GM12878 (cell line): ENCODE data around the gene APOBEC3H. TPM values are rescaled to one million over a fixed set of nuclear protein-coding genes. Genes with fewer than 3 reads are reported as not detected.
A peak's percentile ranks its signal among the peaks of the same experiment; 100 is the strongest.

ENCODE experiments used
- BCL11A ChIP-seq: IDR thresholded peaks from 2 replicates; pipeline ENCODE4 v1.6.1; 2011; ENCODE audit warnings: low read depth, low read length
- CBX3 ChIP-seq: fragments of 200-600 bp; sonication (generic); IDR thresholded peaks from 2 replicates; pipeline ENCODE4 v1.6.1; 2016; ENCODE audit warnings: low read depth, borderline replicate concordance
- CBX5 ChIP-seq: sonication (generic); IDR thresholded peaks from 2 replicates; pipeline ENCODE4 v1.6.1; 2016; ENCODE audit warnings: low read depth, moderate library complexity, mild to moderate bottlenecking, inconsistent platforms
- CHD1 ChIP-seq: IDR thresholded peaks from 2 replicates; pipeline ENCODE4 v1.6.1; 2012; ENCODE audit warnings: low read depth, low read length, improper control_type of control experiment
- EP300 ChIP-seq, 2 experiments: fragments of 150-350 bp in 1 of 2; IDR thresholded peaks; 2 replicates each; pipeline ENCODE4 v1.6.1; 2011 to 2012; ENCODE audit warnings: low read depth in 2 of 2, low read length in 2 of 2, borderline replicate concordance in 1 of 2, improper control_type of control experiment in 1 of 2, inconsistent platforms in 1 of 2; ENCODE audit not compliant: control insufficient read depth in 1 of 2
- FOXM1 ChIP-seq: IDR thresholded peaks from 2 replicates; pipeline ENCODE4 v1.6.1; 2012; ENCODE audit warnings: low read depth, mild to moderate bottlenecking, inconsistent platforms, low read length, moderate library complexity
- GATAD2B ChIP-seq: fragments of 450-650 bp; conservative IDR thresholded peaks from 2 replicates; pipeline ENCODE4 v1.6.1; 2017; ENCODE audit warnings: low read depth, mild to moderate bottlenecking, moderate library complexity
- HDAC6 ChIP-seq: fragments of 200-600 bp; sonication (generic); IDR thresholded peaks from one replicate; pipeline ENCODE4 v1.8.0; 2017; ENCODE audit warnings: antibody characterized with exemption; ENCODE audit not compliant: unreplicated experiment
- IKZF1 ChIP-seq: fragments of 450-650 bp; conservative IDR thresholded peaks from 2 replicates; pipeline ENCODE4 v1.6.1; 2017; ENCODE audit warnings: antibody characterized with exemption, mild to moderate bottlenecking
- KAT2A ChIP-seq: conservative IDR thresholded peaks from 2 replicates; pipeline ENCODE4 v1.6.1; 2011; ENCODE audit warnings: low read depth, low read length; ENCODE audit not compliant: control insufficient read depth
- MYB ChIP-seq: fragments of 150-350 bp; IDR thresholded peaks from 2 replicates; pipeline ENCODE4 v1.6.1; 2014; ENCODE audit warnings: mild to moderate bottlenecking, low read depth, low read length, borderline replicate concordance
- NFXL1 ChIP-seq: fragments of 450-650 bp; IDR thresholded peaks from 2 replicates; pipeline ENCODE4 v1.6.1; 2017; ENCODE audit warnings: antibody characterized with exemption, mild to moderate bottlenecking, borderline replicate concordance
- NRF1 ChIP-seq: conservative IDR thresholded peaks from 2 replicates; pipeline ENCODE4 v1.6.1; 2011; ENCODE audit warnings: mild to moderate bottlenecking, low read depth, low read length, improper control_type of control experiment
- PAX8 ChIP-seq: fragments of 450-650 bp; IDR thresholded peaks from 2 replicates; pipeline ENCODE4 v1.6.1; 2017; ENCODE audit warnings: mild to moderate bottlenecking, moderate library complexity
- RAD21 ChIP-seq: IDR thresholded peaks from 2 replicates; pipeline ENCODE4 v1.6.1; 2011; ENCODE audit warnings: mild to moderate bottlenecking, low read depth, low read length, moderate library complexity; ENCODE audit not compliant: insufficient read depth
- RCOR1 ChIP-seq: conservative IDR thresholded peaks from 2 replicates; pipeline ENCODE4 v1.6.1; 2012; ENCODE audit warnings: low read depth, low read length, improper control_type of control experiment
- ZNF217 ChIP-seq: fragments of 450-650 bp; IDR thresholded peaks from 2 replicates; pipeline ENCODE4 v1.6.1; 2017; ENCODE audit warnings: antibody characterized with exemption, mild to moderate bottlenecking
- ZNF384 ChIP-seq: IDR thresholded peaks from 2 replicates; pipeline ENCODE4 v1.6.1; 2012; ENCODE audit warnings: low read depth, mild to moderate bottlenecking, low read length, improper control_type of control experiment, borderline replicate concordance
- ZSCAN29 ChIP-seq: fragments of 450-650 bp; IDR thresholded peaks from 2 replicates; pipeline ENCODE4 v1.6.1; 2017; ENCODE audit warnings: mild to moderate bottlenecking, moderate library complexity
- polyA plus RNA-seq, 11 experiments: library from polyadenylated mRNA; depleted of rRNA in 4 of 11; unstranded in 6 of 11; stranded (reverse) in 5 of 11; fragments of >200 nt; fragmentation: Nextera tagmentation in 4 of 11; fragmentation: Illumina TruSeq in 1 of 11; extraction: Ambion mirVana in 4 of 11; extraction: Trizol in 1 of 11; gene quantifications; 1 replicate in 1 of 11; 2 replicates in 10 of 11; pipeline versions ENCODE4 v1.2.1 to v1.2.3, GENCODE V29; 2011 to 2016; ENCODE audit warnings: inconsistent platforms in 2 of 11, missing spikeins in 2 of 11, low read depth in 1 of 11
- total RNA-seq, 4 experiments: library from RNA; depleted of rRNA in 3 of 4; stranded (reverse); fragments of >200 nt in 3 of 4; fragmentation: Illumina TruSeq in 1 of 4; extraction: Trizol in 1 of 4; gene quantifications; 2 replicates each; pipeline versions ENCODE4 v1.2.1 to v1.2.3, GENCODE V29; 2013 to 2021
- TF ChIP-seq, protein P1 (sequence below): fragments of 450-650 bp; IDR thresholded peaks from 2 replicates; pipeline ENCODE4 v1.6.1; 2016; ENCODE audit warnings: mild to moderate bottlenecking
- TF ChIP-seq, protein P2 (sequence below): fragments of 450-650 bp; IDR thresholded peaks from 2 replicates; pipeline ENCODE4 v1.6.1; 2018; ENCODE audit warnings: borderline replicate concordance, mild to moderate bottlenecking; ENCODE audit not compliant: partially characterized antibody
- TF ChIP-seq, protein P3 (sequence below): IDR thresholded peaks from 2 replicates; pipeline ENCODE4 v1.6.1; 2012; ENCODE audit warnings: mild to moderate bottlenecking, low read depth, low read length
- TF ChIP-seq, protein P4 (sequence below): IDR thresholded peaks from 2 replicates; pipeline ENCODE4 v1.6.1; 2012; ENCODE audit warnings: low read depth, low read length, improper control_type of control experiment

The APOBEC3H gene
- total and polyA plus RNA-seq, 10 of the 15 experiments (the other 5 are each of a cell fraction or from before 2014, with no cell fraction given), result 7.5 to 23.0 (median 14.8) TPM

DNA sequence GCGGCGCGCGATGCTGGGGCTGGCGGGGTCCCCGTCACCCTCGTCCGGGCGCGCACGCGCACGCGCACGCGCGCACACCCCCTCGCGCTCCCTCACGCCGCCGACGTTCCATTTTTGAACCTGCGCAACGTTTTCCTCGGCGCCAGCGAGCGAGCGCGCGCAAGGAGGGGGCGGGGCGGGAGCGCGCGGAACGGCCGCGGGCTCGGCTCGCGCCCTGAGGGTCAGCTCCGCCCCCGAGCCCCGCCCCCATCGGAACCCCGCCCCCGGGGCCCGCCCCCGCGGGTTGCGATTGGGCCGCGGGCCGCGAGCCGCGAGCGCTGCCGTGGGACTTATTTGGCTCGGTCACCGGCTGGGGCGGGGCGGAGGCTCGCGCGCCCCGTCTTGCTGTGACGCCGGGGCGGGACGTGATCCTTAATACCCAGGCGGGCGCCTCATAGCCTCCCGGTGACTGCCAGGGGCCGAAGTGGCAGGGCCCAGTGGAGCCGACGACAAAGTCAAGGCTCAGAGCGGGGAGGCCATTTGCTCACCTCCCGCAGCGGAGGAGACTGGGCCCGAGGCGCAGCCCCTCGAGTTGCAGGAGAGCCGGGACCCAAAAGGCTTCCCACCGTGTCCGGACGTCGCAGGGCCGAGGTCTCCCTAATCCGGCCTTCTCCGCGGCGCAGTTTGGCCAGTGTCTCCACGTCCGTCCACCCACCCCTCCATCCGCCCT lies 55.6 kb downstream of the APOBEC3H start, which contains the start of gene CBX7 (continued):
- TF ChIP-seq, protein P1, sequence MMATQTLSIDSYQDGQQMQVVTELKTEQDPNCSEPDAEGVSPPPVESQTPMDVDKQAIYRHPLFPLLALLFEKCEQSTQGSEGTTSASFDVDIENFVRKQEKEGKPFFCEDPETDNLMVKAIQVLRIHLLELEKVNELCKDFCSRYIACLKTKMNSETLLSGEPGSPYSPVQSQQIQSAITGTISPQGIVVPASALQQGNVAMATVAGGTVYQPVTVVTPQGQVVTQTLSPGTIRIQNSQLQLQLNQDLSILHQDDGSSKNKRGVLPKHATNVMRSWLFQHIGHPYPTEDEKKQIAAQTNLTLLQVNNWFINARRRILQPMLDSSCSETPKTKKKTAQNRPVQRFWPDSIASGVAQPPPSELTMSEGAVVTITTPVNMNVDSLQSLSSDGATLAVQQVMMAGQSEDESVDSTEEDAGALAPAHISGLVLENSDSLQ, result no peak
- TF ChIP-seq RCOR1, result no peak
- TF ChIP-seq CBX5, result no peak
- 0 out of 2 replicates have a peak, but pooled peaks have one; percentile 37 for TF ChIP-seq GATAD2B
- TF ChIP-seq NRF1, result peak; percentile 73
- no peak for TF ChIP-seq CHD1
- TF ChIP-seq ZNF217, result no peak
- no peak for TF ChIP-seq RAD21
- TF ChIP-seq ZNF384, result no peak
- no peak for TF ChIP-seq EP300 (IDR thresholded peaks at IDR 0.05; ENCODE audit: borderline replicate concordance in 1 of 2, control insufficient read depth in 1 of 2, low read depth in 2 of 2, low read length in 2 of 2)
- TF ChIP-seq, protein P2, sequence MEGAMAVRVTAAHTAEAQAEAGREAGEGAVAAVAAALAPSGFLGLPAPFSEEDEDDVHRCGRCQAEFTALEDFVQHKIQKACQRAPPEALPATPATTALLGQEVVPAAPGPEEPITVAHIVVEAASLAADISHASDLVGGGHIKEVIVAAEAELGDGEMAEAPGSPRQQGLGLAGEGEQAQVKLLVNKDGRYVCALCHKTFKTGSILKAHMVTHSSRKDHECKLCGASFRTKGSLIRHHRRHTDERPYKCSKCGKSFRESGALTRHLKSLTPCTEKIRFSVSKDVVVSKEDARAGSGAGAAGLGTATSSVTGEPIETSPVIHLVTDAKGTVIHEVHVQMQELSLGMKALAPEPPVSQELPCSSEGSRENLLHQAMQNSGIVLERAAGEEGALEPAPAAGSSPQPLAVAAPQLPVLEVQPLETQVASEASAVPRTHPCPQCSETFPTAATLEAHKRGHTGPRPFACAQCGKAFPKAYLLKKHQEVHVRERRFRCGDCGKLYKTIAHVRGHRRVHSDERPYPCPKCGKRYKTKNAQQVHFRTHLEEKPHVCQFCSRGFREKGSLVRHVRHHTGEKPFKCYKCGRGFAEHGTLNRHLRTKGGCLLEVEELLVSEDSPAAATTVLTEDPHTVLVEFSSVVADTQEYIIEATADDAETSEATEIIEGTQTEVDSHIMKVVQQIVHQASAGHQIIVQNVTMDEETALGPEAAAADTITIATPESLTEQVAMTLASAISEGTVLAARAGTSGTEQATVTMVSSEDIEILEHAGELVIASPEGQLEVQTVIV, result no peak
- TF ChIP-seq ZSCAN29, result no peak
- TF ChIP-seq, protein P3, sequence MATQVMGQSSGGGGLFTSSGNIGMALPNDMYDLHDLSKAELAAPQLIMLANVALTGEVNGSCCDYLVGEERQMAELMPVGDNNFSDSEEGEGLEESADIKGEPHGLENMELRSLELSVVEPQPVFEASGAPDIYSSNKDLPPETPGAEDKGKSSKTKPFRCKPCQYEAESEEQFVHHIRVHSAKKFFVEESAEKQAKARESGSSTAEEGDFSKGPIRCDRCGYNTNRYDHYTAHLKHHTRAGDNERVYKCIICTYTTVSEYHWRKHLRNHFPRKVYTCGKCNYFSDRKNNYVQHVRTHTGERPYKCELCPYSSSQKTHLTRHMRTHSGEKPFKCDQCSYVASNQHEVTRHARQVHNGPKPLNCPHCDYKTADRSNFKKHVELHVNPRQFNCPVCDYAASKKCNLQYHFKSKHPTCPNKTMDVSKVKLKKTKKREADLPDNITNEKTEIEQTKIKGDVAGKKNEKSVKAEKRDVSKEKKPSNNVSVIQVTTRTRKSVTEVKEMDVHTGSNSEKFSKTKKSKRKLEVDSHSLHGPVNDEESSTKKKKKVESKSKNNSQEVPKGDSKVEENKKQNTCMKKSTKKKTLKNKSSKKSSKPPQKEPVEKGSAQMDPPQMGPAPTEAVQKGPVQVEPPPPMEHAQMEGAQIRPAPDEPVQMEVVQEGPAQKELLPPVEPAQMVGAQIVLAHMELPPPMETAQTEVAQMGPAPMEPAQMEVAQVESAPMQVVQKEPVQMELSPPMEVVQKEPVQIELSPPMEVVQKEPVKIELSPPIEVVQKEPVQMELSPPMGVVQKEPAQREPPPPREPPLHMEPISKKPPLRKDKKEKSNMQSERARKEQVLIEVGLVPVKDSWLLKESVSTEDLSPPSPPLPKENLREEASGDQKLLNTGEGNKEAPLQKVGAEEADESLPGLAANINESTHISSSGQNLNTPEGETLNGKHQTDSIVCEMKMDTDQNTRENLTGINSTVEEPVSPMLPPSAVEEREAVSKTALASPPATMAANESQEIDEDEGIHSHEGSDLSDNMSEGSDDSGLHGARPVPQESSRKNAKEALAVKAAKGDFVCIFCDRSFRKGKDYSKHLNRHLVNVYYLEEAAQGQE, result no peak
- no peak for TF ChIP-seq NFXL1
- TF ChIP-seq CBX3, result no peak
- no peak for TF ChIP-seq FOXM1
- TF ChIP-seq IKZF1, result peak; percentile 70
- TF ChIP-seq KAT2A, result no peak
- no peak for TF ChIP-seq BCL11A
- no peak for TF ChIP-seq PAX8
- TF ChIP-seq MYB, result no peak
- TF ChIP-seq, protein P4, sequence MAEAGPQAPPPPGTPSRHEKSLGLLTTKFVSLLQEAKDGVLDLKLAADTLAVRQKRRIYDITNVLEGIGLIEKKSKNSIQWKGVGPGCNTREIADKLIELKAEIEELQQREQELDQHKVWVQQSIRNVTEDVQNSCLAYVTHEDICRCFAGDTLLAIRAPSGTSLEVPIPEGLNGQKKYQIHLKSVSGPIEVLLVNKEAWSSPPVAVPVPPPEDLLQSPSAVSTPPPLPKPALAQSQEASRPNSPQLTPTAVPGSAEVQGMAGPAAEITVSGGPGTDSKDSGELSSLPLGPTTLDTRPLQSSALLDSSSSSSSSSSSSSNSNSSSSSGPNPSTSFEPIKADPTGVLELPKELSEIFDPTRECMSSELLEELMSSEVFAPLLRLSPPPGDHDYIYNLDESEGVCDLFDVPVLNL, result peak; percentile 59
- TF ChIP-seq HDAC6, result no peak
